Middle frontal gyrus (tissue), 1 donor: ENCODE data around the gene GP5.

Experiments used
- DNase-seq: peaks from one replicate; pipeline ENCODE4 v3.0.0-alpha.2; 2015; ENCODE audit warnings: low spot score; ENCODE audit errors: extremely low spot score

The GP5 gene

GRCh38 chr3:194399166-194399565 lies at the start of gene GP5:
GP5 (minus strand) TSS chr3:194399266; CDS start chr3:194398282, 984 bp downstream.
- DNase-seq = no peak

GRCh38 chr3:194447657-194448056 lies 48.6 kb upstream of the GP5 start:
- DNase-seq = no peak

GRCh38 chr3:194447161-194447560 lies 48.1 kb upstream of the GP5 start:
- DNase-seq = no peak

- DNase-seq = no peak
These were observed 47.7 kb upstream of the GP5 start for GRCh38 chr3:194446754-194447153.

GRCh38 chr3:194446172-194446571 lies 47.1 kb upstream of the GP5 start:
- no peak for DNase-seq

- no peak for DNase-seq
These were observed 44.8 kb upstream of the GP5 start for GRCh38 chr3:194443901-194444300.

- no peak for DNase-seq
These were observed 41.7 kb upstream of the GP5 start for GRCh38 chr3:194440756-194441155.

GRCh38 chr3:194439881-194440550 lies 41.0 kb upstream of the GP5 start:
- no peak for DNase-seq

- no peak for DNase-seq
These were observed 35.4 kb upstream of the GP5 start for GRCh38 chr3:194434503-194434902.

GRCh38 chr3:194431554-194431953 lies 32.5 kb upstream of the GP5 start:
- no peak for DNase-seq

- no peak for DNase-seq
These were observed 26.3 kb upstream of the GP5 start for GRCh38 chr3:194425399-194425798.

- no peak for DNase-seq
These were observed 25.9 kb upstream of the GP5 start for GRCh38 chr3:194424953-194425352.

GRCh38 chr3:194424373-194424772 lies 25.3 kb upstream of the GP5 start:
- DNase-seq = no peak

GRCh38 chr3:194423317-194423716 lies 24.3 kb upstream of the GP5 start:
- no peak for DNase-seq

GRCh38 chr3:194422188-194422587 lies 23.1 kb upstream of the GP5 start:
- DNase-seq = no peak

- DNase-seq = no peak
These were observed 19.6 kb upstream of the GP5 start for GRCh38 chr3:194418671-194419070.

GRCh38 chr3:194407423-194407822 lies 8.4 kb upstream of the GP5 start:
- no peak for DNase-seq

- no peak for DNase-seq
These were observed 6.7 kb upstream of the GP5 start for GRCh38 chr3:194405766-194406165.

- DNase-seq = peak; percentile 31
These were observed 5.5 kb upstream of the GP5 start for GRCh38 chr3:194404365-194405140.

GRCh38 chr3:194401868-194402329 lies 2.8 kb upstream of the GP5 start:
- no peak for DNase-seq

GRCh38 chr3:194401346-194401745 lies 2.3 kb upstream of the GP5 start:
- DNase-seq = no peak

GRCh38 chr3:194399874-194400411 lies 877 bp upstream of the GP5 start:
- no peak for DNase-seq
